Activated effector memory CD4-positive, alpha-beta T cell treated with Interleukin-2 at 50 U/mL for 16 hours (primary cell): ENCODE measurements around the gene PLOD1.
"Not testable (repeated sequence)": the region's sequence is repeated elsewhere in the genome, so short reads cannot be mapped to it uniquely, and the experiment has no call there.

Experiments
- DNase-seq: peaks from one replicate; pipeline ENCODE4 v3.0.0-alpha.2; 2020

Gene PLOD1

DNA sequence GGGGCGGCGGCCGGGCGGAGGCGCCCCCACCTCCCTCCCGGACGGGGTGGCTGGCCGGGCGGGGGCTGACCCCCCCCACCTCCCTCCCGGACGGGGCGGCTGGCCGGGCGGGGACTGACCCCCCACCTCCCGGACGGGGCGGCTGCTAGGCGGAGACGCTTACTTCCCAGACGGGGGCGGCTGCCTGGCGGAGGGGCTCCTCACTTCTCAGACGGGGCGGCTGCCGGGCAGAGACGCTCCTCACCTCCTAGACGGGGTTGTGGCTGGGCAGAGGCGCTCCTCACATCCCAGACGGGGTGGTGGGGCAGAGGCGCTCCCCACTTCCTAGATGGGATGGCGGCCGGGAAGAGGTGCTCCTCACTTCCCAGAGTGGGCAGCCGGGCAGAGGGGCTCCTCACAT is 73.8 kb downstream of the PLOD1 start:
- not testable (repeated sequence) for DNase-seq

DNA sequence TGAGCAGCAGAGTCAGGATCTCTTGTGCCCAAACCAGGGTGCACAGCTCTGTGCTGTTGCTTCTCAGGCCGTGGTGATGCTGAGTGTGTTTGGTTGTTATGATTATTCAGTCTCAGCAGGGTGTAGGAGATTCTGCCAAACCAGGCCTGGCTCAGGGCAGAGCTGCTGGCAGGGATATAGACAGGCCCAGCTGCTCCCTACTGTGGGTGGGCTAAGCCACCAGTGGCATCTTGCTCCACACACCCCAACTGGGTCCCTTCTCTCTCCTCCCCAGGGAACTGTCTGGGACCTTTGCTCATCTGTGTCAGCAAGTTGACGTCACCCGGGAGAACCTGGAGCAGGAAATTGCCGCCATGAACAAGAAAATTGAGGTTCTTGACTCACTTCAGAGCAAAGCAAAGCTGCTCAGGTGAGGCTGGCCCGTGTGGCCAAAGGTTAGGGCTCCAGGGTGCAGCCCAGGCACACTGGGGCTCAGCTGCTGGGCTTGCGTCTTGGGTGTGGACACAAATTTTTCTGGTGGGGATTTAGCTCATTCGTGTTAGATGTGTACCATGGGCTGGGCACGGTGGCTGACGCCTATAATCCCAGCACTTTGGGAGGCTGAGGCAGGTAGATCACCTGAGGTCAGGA is 74.9 kb downstream of the PLOD1 start:
- DNase-seq: no peak

GRCh38 chr1:12010746-12011570 is 76.4 kb downstream of the PLOD1 start:
- no peak for DNase-seq

DNA sequence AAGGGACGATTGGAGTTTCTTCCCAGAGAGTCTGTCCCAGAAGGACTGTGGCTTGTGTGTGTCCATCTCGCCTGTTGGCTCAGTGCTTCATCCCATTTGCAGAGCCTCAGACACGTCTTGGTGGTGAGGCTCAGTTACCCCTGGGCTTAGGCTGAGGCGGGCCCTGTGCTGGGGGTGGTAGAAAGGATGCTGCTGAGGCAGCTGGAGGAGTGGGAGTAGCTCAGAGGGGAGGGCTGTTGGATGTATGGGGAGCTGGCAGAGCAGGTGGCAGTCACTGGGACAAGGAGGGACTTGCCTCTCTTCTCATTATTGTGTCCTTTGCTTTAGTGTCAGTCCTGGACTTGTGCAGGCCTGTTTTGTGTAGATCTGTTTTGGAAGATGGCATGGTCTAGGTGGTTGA is 77.5 kb downstream of the PLOD1 start:
- DNase-seq: no peak

DNA sequence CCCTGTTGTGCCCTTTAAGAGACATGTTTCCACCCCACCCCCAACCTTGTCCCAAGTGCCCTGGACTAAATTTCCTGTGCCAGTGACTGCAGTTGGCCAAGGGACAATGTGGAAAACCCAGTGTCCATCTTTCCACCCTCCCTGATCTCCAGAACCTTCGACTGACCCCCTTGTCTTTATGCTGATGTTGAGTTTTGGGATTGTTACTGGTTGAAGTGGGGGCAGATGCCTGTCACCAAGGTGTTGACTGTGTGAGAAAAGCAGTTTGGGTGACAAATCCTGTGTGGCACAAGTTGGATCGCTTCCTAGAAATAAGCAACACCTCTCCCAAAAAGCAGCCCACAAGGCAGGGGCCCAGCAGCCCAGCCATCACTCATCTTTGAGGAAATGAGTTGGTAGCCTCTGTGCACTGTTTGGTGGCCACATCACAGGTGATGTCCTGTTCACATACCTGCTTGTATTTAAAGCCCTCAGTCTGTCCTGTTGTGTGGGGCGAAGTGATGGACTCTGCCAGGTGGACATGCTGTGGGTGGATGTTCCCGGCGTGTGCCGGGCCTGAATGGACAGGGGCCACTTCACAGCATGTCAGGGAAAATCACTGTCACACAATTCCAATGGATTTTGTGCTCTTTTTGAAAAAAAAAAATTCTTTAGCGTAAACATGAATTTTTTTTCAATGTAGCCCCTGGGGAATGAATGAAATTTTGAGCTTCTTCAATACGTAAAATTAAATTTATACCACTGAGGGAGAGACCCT is 78.2 kb downstream of the PLOD1 start:
- no peak for DNase-seq

DNA sequence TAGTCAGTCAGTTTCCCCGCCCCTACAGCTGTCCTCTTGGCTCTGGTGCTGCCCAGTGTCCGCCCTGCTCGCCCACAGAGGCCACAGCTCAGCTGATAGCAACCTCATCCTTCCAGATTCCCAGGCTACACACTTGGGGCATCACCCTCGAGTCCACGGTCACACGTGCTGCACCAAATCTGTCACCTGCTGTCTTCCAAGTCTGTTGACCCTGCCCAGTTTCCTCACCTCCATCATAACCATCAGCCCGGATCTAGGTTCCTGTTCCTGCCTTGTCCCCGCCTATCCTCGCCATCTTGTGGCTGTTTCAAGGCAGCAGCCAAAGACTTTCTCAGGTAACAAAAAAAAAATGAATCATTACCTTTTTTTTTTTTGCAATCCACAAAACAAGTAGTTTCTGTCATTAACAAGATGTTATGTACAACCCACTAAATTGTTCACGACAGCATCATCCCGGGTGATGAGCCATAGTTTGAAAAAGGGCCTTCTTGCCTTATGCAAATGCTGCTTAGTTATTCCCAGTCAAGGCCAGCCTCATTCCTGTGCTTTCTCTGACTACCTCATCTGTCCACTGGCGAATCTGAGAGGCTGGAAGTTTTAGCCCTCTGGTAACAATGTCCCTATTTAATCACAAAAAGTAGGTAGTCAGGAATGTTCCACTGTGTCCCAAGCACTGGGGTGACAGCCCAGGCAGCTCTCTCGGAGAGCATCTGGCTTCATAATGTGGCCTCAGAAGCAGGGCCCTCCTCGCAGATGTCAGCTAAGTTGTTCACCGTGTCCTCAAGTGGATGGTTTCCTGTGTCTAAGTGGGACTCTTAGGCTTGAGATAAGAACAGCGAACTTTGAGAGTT is 79.8 kb downstream of the PLOD1 start:
- DNase-seq: no peak

GRCh38 chr1:12015001-12015491 is 80.5 kb downstream of the PLOD1 start:
- DNase-seq: no peak

GRCh38 chr1:12015499-12015898 is 81.0 kb downstream of the PLOD1 start:
- no peak for DNase-seq

- no peak for DNase-seq
These were observed 81.7 kb downstream of the PLOD1 start for GRCh38 chr1:12016182-12016581.

DNA sequence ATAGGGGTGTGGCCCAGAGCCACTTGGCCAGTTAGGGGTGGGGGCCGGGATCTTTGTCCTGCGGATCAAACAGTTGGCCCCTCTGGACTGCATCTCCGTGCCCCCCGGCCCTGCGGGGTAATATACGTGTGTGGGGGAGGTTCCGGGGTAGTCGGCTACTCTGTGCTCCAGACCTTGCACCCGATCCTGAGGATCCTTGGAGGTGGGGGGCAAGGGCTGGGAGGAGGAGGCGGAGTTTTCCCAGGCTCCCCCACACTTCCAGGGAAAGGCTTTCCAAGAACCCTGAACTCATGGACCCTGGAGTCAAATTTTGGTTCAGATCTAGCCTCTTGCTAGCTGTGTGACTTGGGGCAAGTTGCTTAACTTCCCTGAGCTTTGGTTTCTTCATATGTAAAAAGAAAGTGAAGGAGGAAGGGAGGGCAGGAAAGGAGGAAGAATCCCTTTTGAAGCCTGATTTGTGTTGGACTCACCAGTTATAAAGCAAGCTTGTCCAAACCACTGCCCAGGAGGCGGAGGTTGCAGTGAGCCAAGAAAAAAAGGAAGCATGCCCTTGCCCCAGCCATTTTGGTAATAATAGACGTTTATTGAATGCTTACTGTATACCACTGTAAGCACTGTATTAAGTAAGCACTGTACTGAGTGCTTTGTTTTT is 85.5 kb downstream of the PLOD1 start:
- DNase-seq: no peak

- no peak for DNase-seq
These were observed 87.1 kb downstream of the PLOD1 start for GRCh38 chr1:12021616-12022015.

DNA sequence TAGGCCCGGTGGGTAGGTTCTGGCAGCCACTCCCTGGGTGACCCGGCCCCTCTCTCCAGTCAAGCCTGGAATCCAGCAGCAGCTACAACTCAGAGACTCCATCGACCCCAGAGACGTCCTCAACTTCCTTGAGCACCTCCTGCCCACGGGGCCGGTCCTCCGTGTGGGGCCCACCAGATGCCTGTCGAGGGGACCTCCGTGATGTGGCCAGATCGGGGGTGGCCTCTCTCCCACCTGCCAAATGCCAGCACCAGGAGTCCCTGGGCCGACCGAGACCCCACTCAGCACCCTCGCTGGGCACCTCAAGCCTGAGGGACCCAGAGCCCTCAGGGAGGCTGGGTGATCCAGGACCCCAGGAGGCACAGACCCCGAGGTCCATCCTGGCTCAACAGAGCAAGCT is 87.5 kb downstream of the PLOD1 start:
- no peak for DNase-seq
